Heart left ventricle (tissue), 16 donors: ENCODE data around the gene PRDM16. TPM values are rescaled to one million over a fixed set of nuclear protein-coding genes. Genes with fewer than 3 reads are reported as not detected.

Source experiments
- ATAC-seq, 4 donors: fragments of 200-7000 bp; cut with Tn5 transposase; one replicate each; pipeline ENCODE4 v1.9.1; 2020 to 2022; ENCODE audit warnings: moderate library complexity in 4 of 4, mild to moderate bottlenecking in 3 of 4, moderate number of reproducible peaks in 1 of 4
- DNase-seq, 5 donors: peaks; one replicate each; pipeline ENCODE4 v3.0.0-alpha.2; 2020
- H3K27ac ChIP-seq, 12 donors: fragments of 200-600 bp; sonication (generic) in 4 of 12; one replicate each; pipeline versions ENCODE4 v1.5.0 to v1.8.0; 2016 to 2022; ENCODE audit warnings: mild to moderate bottlenecking in 2 of 12
- H3K27me3 ChIP-seq, 9 donors: fragments of 200-600 bp; sonication (generic) in 2 of 9; one replicate each; pipeline versions ENCODE4 v1.5.1 to v1.8.0; 2016 to 2022; ENCODE audit warnings: mild to moderate bottlenecking in 3 of 9
- H3K36me3 ChIP-seq, 9 donors: fragments of 200-600 bp; sonication (generic) in 2 of 9; one replicate each; pipeline versions ENCODE4 v1.5.0 to v1.8.0; 2018 to 2022; ENCODE audit warnings: mild to moderate bottlenecking in 2 of 9
- H3K4me1 ChIP-seq, 12 donors: fragments of 200-600 bp; sonication (generic) in 4 of 12; one replicate each; pipeline versions ENCODE4 v1.5.0 to v1.8.0; 2016 to 2022; ENCODE audit warnings: mild to moderate bottlenecking in 3 of 12
- H3K4me3 ChIP-seq, 12 donors: fragments of 200-600 bp; sonication (generic) in 4 of 12; one replicate each; pipeline versions ENCODE4 v1.5.0 to v1.8.0; 2017 to 2022; ENCODE audit warnings: mild to moderate bottlenecking in 9 of 12, moderate library complexity in 4 of 12
- H3K9me3 ChIP-seq, 12 donors: fragments of 200-600 bp; sonication (generic) in 4 of 12; one replicate each; pipeline versions ENCODE4 v1.5.0 to v1.8.0; 2016 to 2022; ENCODE audit warnings: mild to moderate bottlenecking in 1 of 12
- POLR2A ChIP-seq, 2 donors: fragments of 450-650 bp; IDR thresholded peaks; one replicate each; pipeline ENCODE4 v1.6.1; 2017; ENCODE audit warnings: antibody characterized with exemption in 2 of 2, mild to moderate bottlenecking in 2 of 2, moderate library complexity in 2 of 2
- WGBS, 4 donors: extraction: QIAGEN DNeasy Blood & Tissue Kit in 2 of 4; methylation state at CpG; one replicate each; pipeline versions ENCODE4 v1.1.5 to v1.1.7; 2013 to 2018; 5-methylcytosine and 5-hydroxymethylcytosine counted together
- intact Hi-C, 10 donors: fragments of 100-400 bp; cut with DNase I; formaldehyde crosslinking; loops; one replicate each; pipeline versions ENCODE4 v1.11.1 to v1.14.2; 2022
- polyA plus RNA-seq, 2 donors: library from polyadenylated mRNA; stranded (reverse); fragments of 200-250 nt; gene quantifications; one replicate each; pipeline ENCODE4 v1.2.3, GENCODE V29; 2013
- total RNA-seq, 9 donors: library from RNA; depleted of rRNA in 2 of 9; stranded (reverse); fragments of >200 nt in 2 of 9; fragmentation: NEBNext Ultra II Directional in 3 of 9; extraction: Animal tissue kit (Norgen Biotek cat#: 25700) in 3 of 9; gene quantifications; one replicate each; pipeline versions ENCODE4 v1.1.0 to v1.2.4, GENCODE V29; 2016 to 2023
- TF ChIP-seq, protein P1 (sequence below), 12 donors: fragments of 200-600 bp; sonication (generic) in 4 of 12; IDR thresholded peaks; one replicate each; pipeline versions ENCODE4 v1.5.0 to v1.8.0; 2018 to 2022; ENCODE audit warnings: antibody characterized with exemption in 12 of 12, mild to moderate bottlenecking in 5 of 12
- donor health status: ischemic (EF 13 %, LVEDD 7.1; RV severe dilation, severe dysfunction).
- donor health status: healthy with polysubstance abuse.
- donor health status: DM: no; HTN: yes; CAD: no.
- donor health status: DM: no; HTN: no; CAD: no.
- donor health status: ischemic (EF 25% LVEDD 6.9; RV normal size, moderate dysfunction).
- donor health status: ischemic (EF 25% LVEDD 5.7; RV mildly dilated, moderate dysfunction).
- donor health status: healthy.
- donor health status: DM: yes; HTN: yes; CAD: no.
- donor health status: ischemic (EF 35%, LVEDD 5.7; RV mildly dilated, moderate dysfunction).
- donor health status: nonischemic (EF 11% LVEDD 7.7; RV severe dilation, severe dysfunction).
- donor health status: DM: yes; HTN: yes; CAD: no.
- donor health status: PGD.
- donor health status: ischemic (EF 29% LVEDD 5.4; RV normal size, mild dysfunction).
- donor health status: nonischemic (EF 23%, LVEDD 6.1; RV moderate dilation, normal function).

Gene PRDM16
- total and polyA plus RNA-seq, 11 donors = 6.0 to 22.7 (median 14.0) TPM

DNA sequence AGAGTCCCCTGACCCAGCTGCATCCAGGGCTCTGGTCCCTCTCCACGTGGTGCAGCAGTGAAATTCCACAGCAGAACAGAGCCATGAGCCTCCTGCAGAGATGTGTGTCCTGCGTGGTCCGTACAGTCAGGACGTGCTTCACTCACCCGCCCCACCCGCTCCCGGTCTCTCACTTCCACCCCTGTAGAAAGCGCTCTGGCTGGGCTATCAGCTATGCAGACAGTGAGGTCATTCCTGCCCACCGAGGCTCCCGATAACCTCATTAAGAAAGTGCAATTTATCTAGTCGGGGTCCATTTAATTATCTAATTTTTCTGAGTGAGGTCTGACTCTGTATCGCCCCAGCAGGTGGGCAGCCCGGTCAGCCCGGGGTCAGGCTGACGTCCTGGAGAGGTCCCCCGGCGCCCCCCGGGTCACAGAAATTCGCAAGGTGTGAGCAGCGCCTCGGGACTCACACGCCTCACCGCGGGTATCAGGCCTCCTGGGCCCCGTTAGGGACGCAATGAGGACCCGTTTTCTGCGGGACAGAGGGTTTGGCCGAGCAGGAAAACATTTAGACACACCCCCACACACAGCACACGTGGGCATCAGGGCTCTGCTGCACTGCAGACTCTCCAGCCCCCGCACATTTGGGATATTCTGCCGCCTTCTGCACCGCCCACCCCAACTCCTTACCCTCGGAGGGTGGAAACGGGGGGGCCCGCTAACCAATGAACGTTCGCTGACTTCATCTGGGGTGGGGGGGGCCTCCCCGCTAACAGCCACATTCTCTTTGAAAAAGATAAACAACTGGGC, 76.7 kb downstream of the PRDM16 start:
- intact Hi-C loops = no loop called here
- TF ChIP-seq, protein P1, sequence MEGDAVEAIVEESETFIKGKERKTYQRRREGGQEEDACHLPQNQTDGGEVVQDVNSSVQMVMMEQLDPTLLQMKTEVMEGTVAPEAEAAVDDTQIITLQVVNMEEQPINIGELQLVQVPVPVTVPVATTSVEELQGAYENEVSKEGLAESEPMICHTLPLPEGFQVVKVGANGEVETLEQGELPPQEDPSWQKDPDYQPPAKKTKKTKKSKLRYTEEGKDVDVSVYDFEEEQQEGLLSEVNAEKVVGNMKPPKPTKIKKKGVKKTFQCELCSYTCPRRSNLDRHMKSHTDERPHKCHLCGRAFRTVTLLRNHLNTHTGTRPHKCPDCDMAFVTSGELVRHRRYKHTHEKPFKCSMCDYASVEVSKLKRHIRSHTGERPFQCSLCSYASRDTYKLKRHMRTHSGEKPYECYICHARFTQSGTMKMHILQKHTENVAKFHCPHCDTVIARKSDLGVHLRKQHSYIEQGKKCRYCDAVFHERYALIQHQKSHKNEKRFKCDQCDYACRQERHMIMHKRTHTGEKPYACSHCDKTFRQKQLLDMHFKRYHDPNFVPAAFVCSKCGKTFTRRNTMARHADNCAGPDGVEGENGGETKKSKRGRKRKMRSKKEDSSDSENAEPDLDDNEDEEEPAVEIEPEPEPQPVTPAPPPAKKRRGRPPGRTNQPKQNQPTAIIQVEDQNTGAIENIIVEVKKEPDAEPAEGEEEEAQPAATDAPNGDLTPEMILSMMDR (IDR thresholded peaks at IDR 0.05) = no peak
- TF ChIP-seq POLR2A (IDR thresholded peaks at IDR 0.05) = no peak
- H3K4me1 ChIP-seq = peaks cover 0 to 29% (median 7%) of the 10 kb centered on the region in 12 donors
- no peak overlapping the region for H3K4me3 ChIP-seq
- ATAC-seq = peak in 2 of 4 donors; percentile 5 to 26
- H3K27ac ChIP-seq = no peak overlapping the region
- peaks cover 0 to 8% (median 0%) of the 10 kb centered on the region in 9 donors for H3K27me3 ChIP-seq
- WGBS, 4 donors = 29 to 47% (median 39%) methylated on average over 22 to 39 of the region's 39 CpGs
- no peaks in the 10 kb centered on the region for H3K36me3 ChIP-seq
- H3K9me3 ChIP-seq = no peaks in the 10 kb centered on the region
- DNase-seq = no peak

DNA sequence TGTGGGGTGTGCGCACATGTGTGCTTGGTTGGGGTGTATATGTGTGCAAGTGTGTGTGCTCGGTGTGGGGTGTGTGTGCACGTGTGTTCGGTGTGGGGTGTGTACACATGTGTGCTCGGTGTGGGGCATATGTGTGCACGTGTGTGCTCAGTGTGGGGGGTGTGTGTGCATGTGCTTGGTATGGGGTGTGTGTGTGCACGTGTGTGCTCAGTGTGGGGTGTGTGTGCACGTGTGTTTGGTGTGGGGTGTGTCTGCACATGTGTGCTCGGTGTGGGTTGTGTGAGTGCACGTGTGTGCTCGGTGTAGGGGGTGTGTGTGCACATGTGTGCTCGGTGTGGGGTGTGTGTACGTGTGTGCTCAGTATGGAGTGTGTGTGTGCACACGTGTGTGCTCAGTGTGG, 77.5 kb downstream of the PRDM16 start:
- Histone ChIP-seq H3K27me3 (peaks cover 0 to 8% (median 0%) of the 10 kb centered on the region in 9 donors), H3K36me3 (no peaks in the 10 kb centered on the region), H3K4me1 (peaks cover 0 to 29% (median 7%) of the 10 kb centered on the region in 12 donors), H3K9me3 (no peaks in the 10 kb centered on the region), H3K4me3 (no peak overlapping the region), H3K27ac (no peak overlapping the region)
- intact Hi-C loops = no loop called here
- WGBS, 4 donors = 89 to 94% (median 93%) methylated on average over 14 of the region's 14 CpGs
- TF ChIP-seq POLR2A (IDR thresholded peaks at IDR 0.05) = no peak
- TF ChIP-seq, protein P1 (IDR thresholded peaks at IDR 0.05) = no peak
- no peak for DNase-seq
- ATAC-seq = no peak

DNA sequence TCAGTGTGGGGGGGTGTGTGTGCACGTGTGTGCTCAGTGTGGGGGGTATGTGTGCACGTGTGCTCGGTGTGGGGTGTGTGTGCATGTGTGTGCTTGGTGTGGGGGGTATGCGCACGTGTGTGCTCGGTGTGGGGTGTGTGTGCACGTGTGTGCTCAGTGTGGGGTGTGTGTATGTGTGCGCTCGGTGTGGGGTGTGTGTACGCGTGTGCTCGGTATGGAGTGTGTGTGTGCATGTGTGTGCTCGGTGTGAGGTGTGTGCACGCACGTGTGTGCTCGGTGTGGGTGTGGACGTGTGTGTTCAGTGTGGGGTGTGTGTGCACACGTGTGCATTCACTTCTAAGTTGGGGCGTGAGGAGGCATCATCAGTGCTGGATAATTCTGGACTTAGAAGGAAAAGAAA, 77.9 kb downstream of the PRDM16 start:
- WGBS, 4 donors = 80 to 92% (median 91%) methylated on average over 19 of the region's 19 CpGs
- Histone ChIP-seq H3K4me1 (peaks cover 0 to 28% (median 7%) of the 10 kb centered on the region in 12 donors), H3K9me3 (no peaks in the 10 kb centered on the region), H3K4me3 (no peak overlapping the region), H3K27ac (no peak overlapping the region), H3K27me3 (peaks cover 0 to 8% (median 0%) of the 10 kb centered on the region in 9 donors), H3K36me3 (no peaks in the 10 kb centered on the region)
- intact Hi-C loops = no loop called here
- no peak for TF ChIP-seq POLR2A (IDR thresholded peaks at IDR 0.05)
- peak in 1 of 4 donors; percentile 17 for ATAC-seq
- no peak for DNase-seq

DNA sequence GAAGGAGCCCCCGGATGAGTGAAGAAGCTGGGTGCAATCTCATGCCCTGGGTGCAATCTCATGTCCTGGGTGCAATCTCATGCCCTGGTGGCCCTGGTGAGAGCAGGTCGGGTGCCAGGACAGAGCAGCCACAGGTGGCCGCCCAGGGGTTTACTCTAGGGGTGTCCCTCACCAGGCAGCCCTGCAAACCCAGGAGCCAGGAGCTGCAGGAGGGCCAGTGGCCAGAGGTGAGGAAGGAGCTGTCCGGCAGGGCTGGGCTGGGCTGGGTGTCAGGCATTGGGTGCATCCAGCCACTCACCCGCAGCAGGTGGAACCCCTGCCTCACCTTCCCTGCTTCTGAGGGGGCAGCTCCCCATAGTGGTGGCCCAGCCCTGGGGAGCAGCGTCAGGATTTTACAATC, 79.2 kb downstream of the PRDM16 start:
- no peak for DNase-seq
- no peaks in the 10 kb centered on the region for H3K9me3 ChIP-seq
- 71 to 96% (median 83%) methylated on average over 3 to 6 of the region's 6 CpGs for WGBS, 4 donors
- intact Hi-C loops = no loop called here
- H3K4me3 ChIP-seq = no peak overlapping the region
- TF ChIP-seq, protein P1 (IDR thresholded peaks at IDR 0.05) = no peak
- no peak for TF ChIP-seq POLR2A (IDR thresholded peaks at IDR 0.05)
- peaks cover 0 to 8% (median 0%) of the 10 kb centered on the region in 9 donors for H3K27me3 ChIP-seq
- no peak overlapping the region for H3K27ac ChIP-seq
- ATAC-seq = no peak
- H3K4me1 ChIP-seq = peaks cover 0 to 25% (median 7%) of the 10 kb centered on the region in 12 donors
- no peaks in the 10 kb centered on the region for H3K36me3 ChIP-seq
